Skeletal muscle satellite cell (primary cell): ENCODE measurements around the gene RNPEPL1.

Experiments
- H3K27me3 ChIP-seq: 2 replicates; pipeline ENCODE4 v1.7.0; 2013; ENCODE audit warnings: low read length; ENCODE audit not compliant: control insufficient read depth, insufficient read depth
- H3K36me3 ChIP-seq: 2 replicates; pipeline ENCODE4 v1.7.0; 2013; ENCODE audit warnings: mild to moderate bottlenecking, control low read depth, low read length; ENCODE audit not compliant: insufficient read depth
- H3K4me1 ChIP-seq: 2 replicates; pipeline ENCODE4 v1.7.0; 2013; ENCODE audit warnings: low read length; ENCODE audit not compliant: control insufficient read depth, insufficient read depth
- H3K4me2 ChIP-seq: 2 replicates; pipeline ENCODE4 v1.7.0; 2013; ENCODE audit warnings: mild to moderate bottlenecking, low read length
- H3K4me3 ChIP-seq: 2 replicates; pipeline ENCODE4 v1.7.0; 2013; ENCODE audit warnings: low read length
- H3K9ac ChIP-seq: 2 replicates; pipeline ENCODE4 v1.7.0; 2013; ENCODE audit warnings: mild to moderate bottlenecking, low read depth, low read length, moderate library complexity
- H3K9me3 ChIP-seq: replicated peaks from 2 replicates; pipeline ENCODE4 v1.7.0; 2013; ENCODE audit warnings: mild to moderate bottlenecking, control low read depth, low read length

RNPEPL1 gene

GRCh38 chr2:240620859-240621258, 52.6 kb downstream of the RNPEPL1 start:
- H3K36me3 ChIP-seq: no peaks in the 10 kb centered on the region
- H3K4me3 ChIP-seq: no peak overlapping the region
- H3K4me2 ChIP-seq: no peak overlapping the region
- H3K4me1 ChIP-seq: peaks cover 10% of the 10 kb centered on the region
- H3K27me3 ChIP-seq: no peaks in the 10 kb centered on the region
- no peaks in the 10 kb centered on the region for H3K9me3 ChIP-seq
- H3K9ac ChIP-seq: no peak overlapping the region

GRCh38 chr2:240622060-240622411, 53.8 kb downstream of the RNPEPL1 start:
- H3K4me3 ChIP-seq: no peak overlapping the region
- no peak overlapping the region for H3K9ac ChIP-seq
- H3K36me3 ChIP-seq: no peaks in the 10 kb centered on the region
- H3K9me3 ChIP-seq: no peaks in the 10 kb centered on the region
- H3K4me2 ChIP-seq: no peak overlapping the region
- peaks cover 10% of the 10 kb centered on the region for H3K4me1 ChIP-seq
- no peaks in the 10 kb centered on the region for H3K27me3 ChIP-seq

DNA sequence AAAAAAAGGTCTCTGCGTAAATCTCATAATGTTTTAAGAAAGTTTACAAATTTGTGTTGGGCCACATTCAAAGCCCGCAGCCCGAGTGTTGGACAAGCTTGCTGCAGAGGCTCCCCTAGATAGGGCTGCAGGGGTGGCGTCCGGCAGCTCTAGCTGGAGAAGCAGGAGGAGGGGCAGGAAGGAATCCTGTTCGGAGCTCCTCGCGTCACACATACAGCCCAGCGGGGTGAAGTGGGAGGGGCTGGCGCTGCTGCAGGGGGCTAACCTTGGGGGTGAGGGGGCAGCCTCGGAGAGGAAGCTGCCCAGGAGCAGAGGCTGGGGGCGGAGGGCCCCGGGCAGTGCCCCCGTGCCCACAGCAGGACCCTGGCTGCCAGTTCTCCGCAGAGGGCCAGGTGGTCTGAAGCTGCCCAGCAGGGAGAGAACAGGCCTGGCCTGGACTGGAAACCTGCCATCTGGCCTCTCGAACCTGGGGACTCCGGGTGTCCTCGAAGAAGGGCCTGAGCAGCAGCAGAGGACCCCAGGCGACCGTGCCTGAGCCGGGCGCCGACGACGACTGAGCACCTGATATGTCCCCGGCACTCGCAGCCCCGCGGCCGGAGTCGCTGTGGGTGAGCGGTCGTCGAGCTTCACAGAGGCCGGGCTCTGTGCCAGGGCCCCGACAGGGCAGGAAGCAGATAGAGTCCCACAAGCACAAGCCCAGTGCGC, 54.4 kb downstream of the RNPEPL1 start:
- no peaks in the 10 kb centered on the region for H3K36me3 ChIP-seq
- no peak overlapping the region for H3K9ac ChIP-seq
- no peak overlapping the region for H3K4me2 ChIP-seq
- H3K27me3 ChIP-seq: no peaks in the 10 kb centered on the region
- no peaks in the 10 kb centered on the region for H3K9me3 ChIP-seq
- peaks cover 10% of the 10 kb centered on the region for H3K4me1 ChIP-seq
- no peak overlapping the region for H3K4me3 ChIP-seq

GRCh38 chr2:240623531-240624010, 55.3 kb downstream of the RNPEPL1 start:
- peaks cover 10% of the 10 kb centered on the region for H3K4me1 ChIP-seq
- H3K27me3 ChIP-seq: peaks cover 4% of the 10 kb centered on the region
- no peak overlapping the region for H3K4me3 ChIP-seq
- no peaks in the 10 kb centered on the region for H3K9me3 ChIP-seq
- H3K4me2 ChIP-seq: no peak overlapping the region
- no peaks in the 10 kb centered on the region for H3K36me3 ChIP-seq
- no peak overlapping the region for H3K9ac ChIP-seq

DNA sequence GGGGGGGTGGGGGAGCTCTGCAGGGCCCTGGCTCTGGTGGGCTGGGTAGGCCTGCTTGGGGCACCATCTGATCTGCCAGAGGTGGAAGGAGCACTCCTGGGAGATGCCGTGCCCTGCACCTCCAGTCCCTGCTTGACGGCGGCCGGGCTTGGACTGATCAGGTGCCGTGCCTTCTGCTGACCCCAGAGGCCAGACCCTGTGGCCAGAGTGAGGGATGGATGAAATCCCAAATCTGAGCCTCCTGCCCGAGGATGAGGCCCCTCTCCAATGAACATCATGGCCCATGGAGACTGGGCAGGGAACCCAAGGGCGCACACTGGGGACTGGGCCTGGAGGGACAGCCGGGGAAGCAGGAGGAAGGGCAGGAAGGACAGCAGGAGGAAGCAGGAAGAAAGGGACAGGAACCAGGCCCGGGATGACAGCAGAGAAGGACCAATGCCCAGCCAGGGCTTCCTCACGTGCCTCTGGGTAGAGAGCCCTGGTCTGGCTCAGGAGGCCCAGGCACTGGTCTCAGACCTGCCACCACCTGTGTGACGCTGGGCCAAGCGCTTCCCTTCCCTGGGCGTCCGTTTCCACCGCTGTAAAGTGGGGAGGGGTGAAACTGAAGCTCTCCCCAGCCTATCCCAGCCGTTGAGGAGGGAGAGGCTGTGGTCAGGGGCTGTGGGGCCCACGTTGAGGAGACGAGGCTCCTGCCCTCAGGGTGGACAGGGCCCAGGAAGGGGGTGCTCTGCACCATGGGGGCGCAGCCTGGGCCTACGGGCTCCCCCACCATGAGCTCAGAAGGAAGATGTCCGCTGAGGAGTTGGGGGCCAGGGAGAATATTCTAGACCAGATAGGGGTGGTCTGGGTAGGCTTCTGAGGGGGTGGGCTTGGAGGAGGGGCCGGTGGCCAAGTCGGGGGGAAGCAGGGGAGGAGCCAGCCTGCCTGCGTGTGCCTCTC, 56.0 kb downstream of the RNPEPL1 start:
- Histone ChIP-seq H3K4me1 (peaks cover 10% of the 10 kb centered on the region), H3K9ac (no peak overlapping the region), H3K9me3 (no peaks in the 10 kb centered on the region), H3K27me3 (peaks cover 9% of the 10 kb centered on the region), H3K36me3 (no peaks in the 10 kb centered on the region), H3K4me2 (no peak overlapping the region), H3K4me3 (no peak overlapping the region)

DNA sequence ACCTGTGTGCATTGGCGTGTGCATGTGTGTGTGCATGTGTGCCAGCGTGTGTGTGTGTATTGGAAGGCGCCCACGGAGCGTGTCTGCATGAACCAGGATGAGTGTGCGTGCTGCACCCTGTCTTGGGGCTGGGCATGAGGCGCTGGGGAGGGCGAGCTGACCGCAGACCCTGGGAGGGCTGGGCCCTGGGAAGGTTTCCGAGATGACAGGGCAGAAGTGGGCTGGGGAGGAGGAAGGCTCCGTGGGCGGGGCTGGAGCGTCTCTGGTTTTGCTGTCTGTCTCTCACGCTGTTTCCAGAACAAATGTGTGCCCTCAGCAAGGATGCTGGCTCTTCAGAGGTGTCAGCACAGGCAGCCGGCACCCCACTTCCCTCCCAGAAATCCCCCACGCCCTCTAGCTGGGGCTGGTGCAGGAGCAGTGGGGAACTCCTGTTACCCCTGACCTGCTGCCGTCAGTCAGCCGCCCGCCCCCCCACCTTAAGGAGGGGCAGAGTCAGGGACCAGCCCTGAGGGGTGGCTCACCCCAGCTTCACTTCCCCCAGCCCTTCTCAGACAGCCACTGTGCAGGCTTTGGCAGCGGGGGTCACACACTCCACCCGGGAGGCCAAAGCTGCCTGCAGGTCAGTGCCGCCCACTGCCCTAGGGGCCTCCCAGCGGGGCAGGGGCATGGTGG, 56.8 kb downstream of the RNPEPL1 start, which contains the start of gene GPR35:
Gene GPR35, plus strand, starts transcription at position 531 of the 672 bp plus-strand sequence. CDS start 4,473 bp downstream, outside the sequence.
- peak within 1 kb of the TSS; percentile 50 for H3K4me2 ChIP-seq
- peaks cover 10% of the 10 kb centered on the region for H3K4me1 ChIP-seq
- peaks cover 13% of the 10 kb centered on the region for H3K27me3 ChIP-seq
- H3K9me3 ChIP-seq: no peaks in the 10 kb centered on the region
- no peaks in the 10 kb centered on the region for H3K36me3 ChIP-seq
- H3K9ac ChIP-seq: no peak within 1 kb of the TSS
- no peak within 1 kb of the TSS for H3K4me3 ChIP-seq

- Histone ChIP-seq H3K9ac (no peak overlapping the region), H3K27me3 (peaks cover 13% of the 10 kb centered on the region), H3K36me3 (no peaks in the 10 kb centered on the region), H3K4me3 (no peak overlapping the region), H3K4me2 (no peak overlapping the region), H3K4me1 (peaks cover 10% of the 10 kb centered on the region), H3K9me3 (no peaks in the 10 kb centered on the region)
Measured at GRCh38 chr2:240626531-240627300, 58.4 kb downstream of the RNPEPL1 start.

DNA sequence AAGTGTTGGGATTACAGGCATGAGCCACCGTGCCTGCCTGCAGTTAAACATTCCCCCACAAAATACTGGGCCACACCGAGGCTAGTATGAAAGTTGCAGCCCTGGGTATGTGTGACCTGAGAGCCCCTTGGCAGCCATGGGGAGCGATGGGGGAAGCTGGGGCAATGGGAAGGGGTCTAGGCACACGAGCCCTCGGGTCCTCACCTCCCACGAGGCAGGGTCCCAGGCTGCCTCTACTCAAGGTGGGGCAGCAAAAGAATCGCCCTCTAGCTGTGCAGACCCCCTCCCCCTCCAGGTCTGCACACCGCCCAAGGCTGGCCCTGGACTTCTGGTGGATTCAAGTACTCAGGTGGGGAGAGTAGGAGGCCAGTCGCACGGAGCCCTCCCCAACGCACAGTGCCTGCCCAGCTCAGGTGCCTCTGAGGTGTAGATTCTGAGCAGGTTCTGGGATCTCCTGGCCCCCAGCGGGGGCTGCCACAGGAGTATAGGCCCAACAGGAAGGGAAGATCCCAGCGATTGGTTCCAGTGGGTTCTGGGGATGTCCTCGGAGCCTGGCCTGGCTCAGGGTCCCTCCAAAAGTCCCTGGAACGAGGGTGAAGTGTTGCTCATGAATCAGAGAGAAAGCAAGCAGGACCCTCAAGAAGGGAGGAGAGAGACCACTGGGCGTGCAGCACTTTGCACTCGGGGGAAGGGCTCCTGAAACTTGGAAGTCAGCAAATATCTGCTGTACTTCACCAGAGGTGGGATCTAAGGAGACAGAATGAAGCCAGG, 59.6 kb downstream of the RNPEPL1 start:
- H3K4me3 ChIP-seq: no peak overlapping the region
- H3K27me3 ChIP-seq: peaks cover 13% of the 10 kb centered on the region
- no peaks in the 10 kb centered on the region for H3K9me3 ChIP-seq
- no peaks in the 10 kb centered on the region for H3K36me3 ChIP-seq
- H3K4me2 ChIP-seq: no peak overlapping the region
- peaks cover 10% of the 10 kb centered on the region for H3K4me1 ChIP-seq
- H3K9ac ChIP-seq: no peak overlapping the region

DNA sequence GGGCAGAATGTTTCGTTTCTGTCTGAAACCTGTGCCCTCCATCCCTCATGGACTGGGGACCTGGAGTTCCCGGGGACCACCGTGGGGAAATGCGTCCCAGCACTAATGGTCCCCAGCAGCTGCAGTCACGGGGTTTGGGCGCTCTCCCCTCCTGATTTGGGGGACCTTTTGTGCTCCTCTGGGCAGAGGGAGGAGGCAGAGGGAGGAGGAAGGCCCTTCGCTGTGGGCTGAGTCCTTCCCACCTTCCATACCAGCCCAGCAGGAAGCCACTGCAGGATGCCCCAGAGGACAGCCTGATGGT, 60.2 kb downstream of the RNPEPL1 start:
- H3K27me3 ChIP-seq: peaks cover 13% of the 10 kb centered on the region
- no peak overlapping the region for H3K9ac ChIP-seq
- H3K36me3 ChIP-seq: no peaks in the 10 kb centered on the region
- H3K9me3 ChIP-seq: no peaks in the 10 kb centered on the region
- no peak overlapping the region for H3K4me3 ChIP-seq
- peaks cover 10% of the 10 kb centered on the region for H3K4me1 ChIP-seq
- H3K4me2 ChIP-seq: no peak overlapping the region

DNA sequence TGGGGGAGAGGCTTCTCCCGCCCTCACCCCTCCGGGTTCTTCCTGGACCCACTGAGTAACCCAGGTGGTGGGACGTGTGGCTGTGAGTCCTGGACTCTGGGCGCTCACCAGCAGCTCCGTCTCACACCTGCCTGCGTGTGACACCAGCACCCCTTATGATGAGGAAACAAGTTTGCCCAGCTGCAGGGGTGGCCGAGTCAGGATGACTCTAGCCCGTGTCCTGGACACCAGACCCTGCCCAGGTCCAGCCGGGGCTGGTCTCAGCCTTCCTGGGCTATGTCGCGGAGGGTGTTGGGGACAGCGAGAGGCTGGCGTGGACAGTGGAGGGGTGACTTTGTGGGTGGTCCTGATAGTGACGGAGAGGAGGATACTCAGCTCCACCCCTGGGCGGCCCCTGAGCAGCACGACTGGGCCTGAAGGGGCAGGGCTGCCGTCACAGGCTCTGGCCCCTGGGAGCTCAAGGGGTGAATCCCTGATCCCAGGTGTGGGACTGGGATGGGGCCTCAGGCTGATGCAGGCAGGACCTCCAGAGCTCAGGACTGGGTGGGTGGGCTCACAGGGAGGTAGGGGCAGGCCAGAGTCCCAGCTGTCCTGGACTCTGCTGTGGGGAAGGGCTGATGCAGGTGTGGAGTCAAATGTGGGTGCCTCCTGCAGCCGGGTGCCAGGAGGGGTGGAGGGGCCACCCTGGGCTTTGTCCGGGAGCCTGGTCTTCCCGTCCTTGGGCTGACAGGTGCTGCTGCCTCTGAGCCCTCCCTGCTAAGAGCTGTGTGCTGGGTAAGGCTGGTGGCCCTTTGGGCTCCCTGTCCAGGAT, 60.7 kb downstream of the RNPEPL1 start:
- H3K4me2 ChIP-seq: no peak overlapping the region
- H3K27me3 ChIP-seq: peaks cover 13% of the 10 kb centered on the region
- H3K4me1 ChIP-seq: peaks cover 10% of the 10 kb centered on the region
- H3K9ac ChIP-seq: no peak overlapping the region
- no peaks in the 10 kb centered on the region for H3K36me3 ChIP-seq
- no peaks in the 10 kb centered on the region for H3K9me3 ChIP-seq
- no peak overlapping the region for H3K4me3 ChIP-seq
